K562 (cell line): ENCODE data around the gene ALG12. TPM values are rescaled to one million over a fixed set of nuclear protein-coding genes. Genes with fewer than 3 reads are reported as not detected.

Experiments
- ATAC-seq: fragments of 200-7000 bp; cut with Tn5 transposase; 3 replicates; pipeline ENCODE4 v1.9.1; 2020; ENCODE audit warnings: moderate library complexity
- BruUV-seq: library from RNA; stranded (reverse); fragments of 400-500 nt; replicated peaks from 2 replicates; lab custom pipeline; 2021; lab: Mats Ljungman, UMichigan
- CTCF ChIA-PET: fragments of 300-600 bp; formaldehyde crosslinking; extraction: SDS; loops from one replicate; lab custom pipeline; 2021; ENCODE audit warnings: low intra/inter-chr PET ratio; lab: Yijun Ruan, JAX
- POLR2A ChIA-PET: fragments of 300-600, 350-650 bp; sonication (Branson Sonifier 250); formaldehyde crosslinking; extraction: SDS; loops from one replicate; lab custom pipeline; 2021; ENCODE audit warnings: antibody characterized with exemption, inconsistent platforms; lab: Yijun Ruan, JAX
- DNase-seq, 4 experiments: peaks; one replicate each; pipeline versions ENCODE4 v3.0.0 to v3.0.0-alpha.2; 2011 to 2018; ENCODE audit warnings: low spot score in 3 of 4, mixed read lengths in 3 of 4; ENCODE audit errors: extremely low read depth in 1 of 4
- FAIRE-seq: peaks from 2 replicates; lab custom pipeline; 2011; peaks lifted over from hg19 to GRCh38; lab: Jason Lieb, UNC
- H2AFZ ChIP-seq: 2 replicates; pipeline ENCODE4 v1.6.0; 2011; ENCODE audit warnings: low read depth, low read length, control low read depth, inconsistent platforms
- H3K27ac ChIP-seq: fragments of 200-600 bp; 3 replicates; pipeline ENCODE4 v1.8.0; 2011; ENCODE audit warnings: low read depth, mild to moderate bottlenecking, control low read depth, inconsistent platforms, low read length, moderate library complexity, mixed read lengths; ENCODE audit errors: extremely low read depth
- H3K27me3 ChIP-seq, 2 experiments: fragments of 300-600 bp in 1 of 2; 2 replicates in 1 of 2; 3 replicates in 1 of 2; pipeline versions ENCODE4 v1.6.0 to v1.8.0; 2011; ENCODE audit warnings: inconsistent platforms in 2 of 2, low read length in 2 of 2, mild to moderate bottlenecking in 1 of 2, mixed read lengths in 1 of 2, moderate library complexity in 1 of 2; ENCODE audit not compliant: control insufficient read depth in 2 of 2, insufficient read depth in 2 of 2
- H3K36me3 ChIP-seq: fragments of 300-600 bp; 3 replicates; pipeline ENCODE4 v1.8.0; 2011; ENCODE audit warnings: mild to moderate bottlenecking, low read length, inconsistent platforms; ENCODE audit not compliant: control insufficient read depth, insufficient read depth
- H3K4me1 ChIP-seq, 2 experiments: fragments of 200-600 bp in 1 of 2; replicated peaks in 1 of 2; 2 replicates in 1 of 2; 3 replicates in 1 of 2; pipeline versions ENCODE4 v1.5.1 to v1.8.0; 2011; ENCODE audit warnings: inconsistent platforms in 2 of 2, low read length in 2 of 2, mild to moderate bottlenecking in 1 of 2, mixed read lengths in 1 of 2, moderate library complexity in 1 of 2; ENCODE audit not compliant: control insufficient read depth in 2 of 2, insufficient read depth in 2 of 2
- H3K4me2 ChIP-seq: 2 replicates; pipeline ENCODE4 v1.6.1; 2011; ENCODE audit warnings: low read length, control low read depth, inconsistent platforms, mixed read lengths; ENCODE audit not compliant: insufficient read depth
- H3K4me3 ChIP-seq: fragments of 200-600 bp; sonication (generic), shearing (Covaris generic); 2 replicates; pipeline ENCODE4 v1.5.1; 2016; ENCODE audit warnings: control low read depth, inconsistent platforms
- H3K79me2 ChIP-seq: fragments of 200-600 bp; 3 replicates; pipeline ENCODE4 v1.8.0; 2011; ENCODE audit warnings: low read length, inconsistent platforms; ENCODE audit not compliant: control insufficient read depth, insufficient read depth
- H3K9ac ChIP-seq, 2 experiments: 2 replicates each; pipeline versions ENCODE4 v1.6.0 to v1.6.1; 2011; ENCODE audit warnings: low read depth in 2 of 2, low read length in 2 of 2, control low read depth in 1 of 2, inconsistent platforms in 1 of 2, mild to moderate bottlenecking in 1 of 2, mixed read lengths in 1 of 2; ENCODE audit not compliant: insufficient read depth in 1 of 2
- H3K9me1 ChIP-seq: one replicate; pipeline ENCODE4 v1.6.0; 2011; ENCODE audit warnings: inconsistent platforms, mild to moderate bottlenecking, low read length, moderate library complexity; ENCODE audit not compliant: control insufficient read depth, insufficient read depth
- H3K9me3 ChIP-seq: replicated peaks from 2 replicates; pipeline ENCODE4 v1.5.1; 2011; ENCODE audit warnings: low read depth, low read length, inconsistent platforms; ENCODE audit not compliant: control insufficient read depth, insufficient read depth
- H4K20me1 ChIP-seq: replicated peaks from 2 replicates; pipeline ENCODE4 v1.6.1; 2011; ENCODE audit warnings: low read length, inconsistent platforms, mixed read lengths; ENCODE audit not compliant: control insufficient read depth, insufficient read depth
- DMBX1 ChIP-seq: fragments of 250-450 bp; sonication (Bioruptor Pico); IDR thresholded peaks from 2 replicates; pipeline ENCODE4 v1.8.0; 2022; ENCODE audit warnings: inconsistent platforms, mild to moderate bottlenecking, moderate library complexity, borderline replicate concordance
- EGR1 ChIP-seq: fragments of 450-650 bp; conservative IDR thresholded peaks from 2 replicates; pipeline ENCODE4 v1.6.1; 2017; ENCODE audit warnings: mild to moderate bottlenecking
- ELF1 ChIP-seq: fragments of 200-800 bp; sonication (Bioruptor generic); IDR thresholded peaks from 2 replicates; pipeline ENCODE4 v1.6.1; 2016; ENCODE audit warnings: missing genetic modification characterization, missing compliant biosample characterization
- GABPA ChIP-seq: fragments of 200-800 bp; sonication (Bioruptor generic); conservative IDR thresholded peaks from 2 replicates; pipeline ENCODE4 v1.6.1; 2016; ENCODE audit warnings: low read depth, missing genetic modification characterization, missing compliant biosample characterization
- POLR2G ChIP-seq: fragments of 200-400 bp; formaldehyde crosslinking; IDR thresholded peaks from 2 replicates; pipeline ENCODE4 v1.6.1; 2017; ENCODE audit warnings: low read depth, mild to moderate bottlenecking, antibody characterized with exemption, low read length, moderate library complexity
- ZBTB7A ChIP-seq: IDR thresholded peaks from 2 replicates; pipeline ENCODE4 v1.6.1; 2011; ENCODE audit warnings: low read depth, mild to moderate bottlenecking, low read length, moderate library complexity, borderline replicate concordance; ENCODE audit not compliant: control insufficient read depth
- WGBS: fragments of 100-300 bp; shearing (Covaris generic); methylation state at CpG from one replicate; pipeline ENCODE4 v1.1.6; 2016; ENCODE audit warnings: low coverage, mixed read lengths; ENCODE audit not compliant: insufficient coverage; ENCODE audit errors: missing lambda C conversion rate; 5-methylcytosine and 5-hydroxymethylcytosine counted together
- in situ Hi-C: fragments of 300-500 bp; cut with MboI; formaldehyde crosslinking; loops from 4 replicates; pipeline ENCODE4 v1.15.0; 2018; ENCODE audit warnings: inconsistent platforms, mixed read lengths
- intact Hi-C: fragments of 100-400 bp; cut with micrococcal nuclease; formaldehyde crosslinking; loops from 2 replicates; pipeline ENCODE4 v1.14.2; 2022
- polyA plus RNA-seq, 8 experiments: library from polyadenylated mRNA; depleted of rRNA in 4 of 8; stranded (reverse) in 5 of 8; unstranded in 3 of 8; fragments of >200 nt; fragmentation: Nextera tagmentation in 2 of 8; fragmentation: Illumina TruSeq in 1 of 8; extraction: Ambion mirVana in 2 of 8; extraction: Trizol in 1 of 8; gene quantifications; 2 replicates each; pipeline versions ENCODE4 v1.2.1 to v1.2.3, GENCODE V29; 2011 to 2014; ENCODE audit warnings: inconsistent platforms in 1 of 8, missing spikeins in 1 of 8
- total RNA-seq, 7 experiments: library from RNA; depleted of rRNA in 6 of 7; stranded (reverse); fragments of >200 nt in 6 of 7; fragmentation: Illumina TruSeq in 2 of 7; extraction: Trizol in 2 of 7; gene quantifications; 2 replicates each; pipeline versions ENCODE4 v1.2.1 to v1.2.3, GENCODE V29; 2011 to 2021; ENCODE audit warnings: low replicate concordance in 1 of 7
- TF ChIP-seq, protein P1 (sequence below): fragments of 200-800 bp; sonication (Bioruptor generic); IDR thresholded peaks from 2 replicates; pipeline ENCODE4 v1.6.1; 2017; ENCODE audit warnings: missing genetic modification characterization, missing compliant biosample characterization
- TF ChIP-seq, protein P2 (sequence below), 2 experiments: IDR thresholded peaks; 2 replicates each; pipeline ENCODE4 v1.6.1; 2011; ENCODE audit warnings: borderline replicate concordance in 1 of 2, control low read depth in 1 of 2, low read depth in 1 of 2, low read length in 1 of 2, mild to moderate bottlenecking in 1 of 2, mixed read lengths in 1 of 2, moderate library complexity in 1 of 2; ENCODE audit not compliant: insufficient read depth in 1 of 2, insufficient read length in 1 of 2, poor library complexity in 1 of 2, severe bottlenecking in 1 of 2; ENCODE audit errors: extremely low read depth in 1 of 2
- TF ChIP-seq, protein P3 (sequence below): sonication (generic); formaldehyde crosslinking; IDR thresholded peaks from 2 replicates; pipeline ENCODE4 v1.8.0; 2022; ENCODE audit warnings: missing genetic modification reagents, mild to moderate bottlenecking, moderate library complexity, borderline replicate concordance

ALG12 gene
- total and polyA plus RNA-seq, 9 of the 15 experiments (the other 6 are each of a cell fraction or from before 2014, with no cell fraction given): 0.20 to 8.5 (median 3.4) TPM

- Histone ChIP-seq H3K79me2 (no peaks in the 10 kb centered on the region), H3K4me1 (peaks cover 20 to 66% of the 10 kb centered on the region in 2 experiments), H4K20me1 (no peaks in the 10 kb centered on the region), H3K4me3 (peak overlapping the region; percentile 16; the same call in 1 of the 2 replicates), H2AFZ (0 out of 2 replicates have a peak overlapping the region, but pooled peaks have one; percentile 58), H3K4me2 (peak overlapping the region; percentile 46), H3K9me1 (no peaks in the 10 kb centered on the region), H3K36me3 (no peaks in the 10 kb centered on the region), H3K9ac (peak overlapping the region; percentile 56 to 90; a peak in 3 of 4 replicates)
- ChIA-PET CTCF (no interaction called here), POLR2A (interaction anchor here (1.8 kb wide), 1 partner anchor 27 kb away, joined by 4 read pairs; no protein-coding TSS in a partner anchor)
- WGBS: 4% methylated on average over 6 of the region's 56 CpGs
- no peak for FAIRE-seq
- peak; percentile 52 for ATAC-seq
- peak; percentile 26; the same call in 1 of the 2 replicates for TF ChIP-seq ZBTB7A
- TF ChIP-seq POLR2G: peak; percentile 42; the same call in 1 of the 2 replicates
- TF ChIP-seq ELF1 (tag): peak; percentile 62; the same call in 1 of the 2 replicates
- TF ChIP-seq GABPA (tag): 0 out of 2 replicates have a peak, but pooled peaks have one; percentile 22
- no peak for TF ChIP-seq EGR1
- TF ChIP-seq, protein P1, sequence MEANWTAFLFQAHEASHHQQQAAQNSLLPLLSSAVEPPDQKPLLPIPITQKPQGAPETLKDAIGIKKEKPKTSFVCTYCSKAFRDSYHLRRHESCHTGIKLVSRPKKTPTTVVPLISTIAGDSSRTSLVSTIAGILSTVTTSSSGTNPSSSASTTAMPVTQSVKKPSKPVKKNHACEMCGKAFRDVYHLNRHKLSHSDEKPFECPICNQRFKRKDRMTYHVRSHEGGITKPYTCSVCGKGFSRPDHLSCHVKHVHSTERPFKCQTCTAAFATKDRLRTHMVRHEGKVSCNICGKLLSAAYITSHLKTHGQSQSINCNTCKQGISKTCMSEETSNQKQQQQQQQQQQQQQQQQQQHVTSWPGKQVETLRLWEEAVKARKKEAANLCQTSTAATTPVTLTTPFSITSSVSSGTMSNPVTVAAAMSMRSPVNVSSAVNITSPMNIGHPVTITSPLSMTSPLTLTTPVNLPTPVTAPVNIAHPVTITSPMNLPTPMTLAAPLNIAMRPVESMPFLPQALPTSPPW (CRISPR knock-in tag): peak; percentile 70
- TF ChIP-seq, protein P2, sequence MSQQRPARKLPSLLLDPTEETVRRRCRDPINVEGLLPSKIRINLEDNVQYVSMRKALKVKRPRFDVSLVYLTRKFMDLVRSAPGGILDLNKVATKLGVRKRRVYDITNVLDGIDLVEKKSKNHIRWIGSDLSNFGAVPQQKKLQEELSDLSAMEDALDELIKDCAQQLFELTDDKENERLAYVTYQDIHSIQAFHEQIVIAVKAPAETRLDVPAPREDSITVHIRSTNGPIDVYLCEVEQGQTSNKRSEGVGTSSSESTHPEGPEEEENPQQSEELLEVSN (IDR thresholded peaks at IDR 0.05; ENCODE audit: borderline replicate concordance in 1 of 2, extremely low read depth in 1 of 2, insufficient read depth in 1 of 2, insufficient read length in 1 of 2, low read depth in 1 of 2, low read length in 1 of 2, poor library complexity in 1 of 2, severe bottlenecking in 1 of 2): peak in 1 of 2 experiments; percentile 69
- TF ChIP-seq DMBX1: no peak
- TF ChIP-seq, protein P3, sequence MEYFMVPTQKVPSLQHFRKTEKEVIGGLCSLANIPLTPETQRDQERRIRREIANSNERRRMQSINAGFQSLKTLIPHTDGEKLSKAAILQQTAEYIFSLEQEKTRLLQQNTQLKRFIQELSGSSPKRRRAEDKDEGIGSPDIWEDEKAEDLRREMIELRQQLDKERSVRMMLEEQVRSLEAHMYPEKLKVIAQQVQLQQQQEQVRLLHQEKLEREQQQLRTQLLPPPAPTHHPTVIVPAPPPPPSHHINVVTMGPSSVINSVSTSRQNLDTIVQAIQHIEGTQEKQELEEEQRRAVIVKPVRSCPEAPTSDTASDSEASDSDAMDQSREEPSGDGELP (CRISPR knock-in tag): peak; percentile 15; the same call in 1 of the 2 replicates
- TF ChIP-seq, all 486 proteins: peak for 7
- Histone ChIP-seq H3K9me3 (no peaks in the 10 kb centered on the region), H3K27me3 (no peaks in the 10 kb centered on the region), H3K27ac (peak overlapping the region; percentile 63)
- in situ Hi-C loops: loop anchor here (5.0 kb wide), 2 partner anchors 57 to 97 kb away; no protein-coding TSS in a partner anchor
- intact Hi-C loops: loop anchor here (5.0 kb wide), 1 partner anchor 37 kb away; no protein-coding TSS in a partner anchor
- no TSS peak for BruUV-seq
- DNase-seq: peak; percentile 74 to 84 (median 78)
Measured at GRCh38 chr22:49934891-49935557, 16.8 kb upstream of the ALG12 start.
